NCI-H526 (cell line): Measurements from ENCODE around the gene RFX8.

Experiments
- DNase-seq, 2 experiments: peaks; one replicate each; lab custom pipeline; 2025; lab: John Stamatoyannopoulos, UW

RFX8 gene

GRCh38 chr2:101486258-101486701, 11.4 kb upstream of the RFX8 start:
- no peak for DNase-seq

- DNase-seq, result no peak
Measured at GRCh38 chr2:101485856-101486255, 10.9 kb upstream of the RFX8 start.

DNA sequence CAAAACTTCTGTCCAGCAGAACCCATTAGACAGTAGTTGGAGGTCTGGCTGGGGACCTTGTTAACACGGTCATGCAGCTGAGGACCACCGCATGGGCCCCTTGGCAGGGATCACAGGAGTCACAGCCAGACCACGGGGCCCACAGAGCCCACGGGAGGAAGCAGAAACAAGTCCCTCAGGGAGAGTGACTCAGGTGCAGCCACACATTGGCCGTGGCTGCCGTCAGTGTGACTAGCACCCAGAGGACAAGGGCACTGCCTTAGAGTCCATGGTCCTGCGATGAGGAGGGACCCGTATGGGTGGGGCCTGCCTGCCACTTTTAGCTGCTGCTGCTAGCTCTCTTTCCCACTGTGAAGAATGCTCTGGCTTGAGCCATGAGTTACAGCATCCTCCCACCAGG, 5.9 kb upstream of the RFX8 start:
- DNase-seq, result no peak

DNA sequence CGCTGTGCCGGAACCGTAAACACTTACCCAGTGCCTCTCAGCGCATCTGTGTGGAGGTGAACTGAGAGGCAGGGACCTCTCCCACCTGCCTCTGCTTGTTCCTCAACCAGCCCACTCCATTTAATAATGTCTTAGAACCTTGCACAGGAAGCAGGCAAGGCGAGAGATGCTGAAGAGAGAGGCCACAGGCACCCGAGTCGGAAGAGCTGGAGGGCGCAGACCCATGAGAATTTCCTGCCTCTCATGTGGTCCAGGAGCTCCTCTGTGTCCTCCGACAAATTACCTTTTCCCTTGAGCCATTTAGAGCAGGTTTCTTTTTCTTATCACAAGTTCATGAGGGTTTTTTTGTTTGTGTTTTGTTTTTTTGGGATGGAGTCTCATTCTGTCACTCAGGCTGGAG, 4.9 kb upstream of the RFX8 start:
- no peak for DNase-seq

DNA sequence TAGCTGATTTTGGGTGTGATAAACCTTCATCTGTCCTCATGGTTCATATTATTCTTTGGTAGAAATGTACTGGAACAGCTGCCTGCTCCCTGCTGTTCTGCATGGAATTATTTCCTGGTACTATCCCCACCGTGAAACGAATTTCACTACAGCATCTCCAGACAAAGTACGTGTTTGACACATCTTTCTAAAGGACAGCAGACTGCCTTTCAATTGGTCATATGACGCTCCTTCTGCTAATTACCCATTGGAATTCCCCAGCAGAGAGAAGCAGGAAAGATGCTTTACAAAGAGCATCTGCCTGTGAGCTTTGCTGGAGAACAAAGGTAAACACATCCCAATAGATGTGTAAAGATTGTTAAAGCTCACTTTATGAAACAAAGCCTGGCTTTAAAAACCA, 4.4 kb upstream of the RFX8 start:
- no peak for DNase-seq

- no peak for DNase-seq
Measured at GRCh38 chr2:101478181-101479001, 3.5 kb upstream of the RFX8 start.

- peak in 1 of 2 experiments; percentile 32 for DNase-seq
Measured at GRCh38 chr2:101477556-101477955, 2.6 kb upstream of the RFX8 start.

DNA sequence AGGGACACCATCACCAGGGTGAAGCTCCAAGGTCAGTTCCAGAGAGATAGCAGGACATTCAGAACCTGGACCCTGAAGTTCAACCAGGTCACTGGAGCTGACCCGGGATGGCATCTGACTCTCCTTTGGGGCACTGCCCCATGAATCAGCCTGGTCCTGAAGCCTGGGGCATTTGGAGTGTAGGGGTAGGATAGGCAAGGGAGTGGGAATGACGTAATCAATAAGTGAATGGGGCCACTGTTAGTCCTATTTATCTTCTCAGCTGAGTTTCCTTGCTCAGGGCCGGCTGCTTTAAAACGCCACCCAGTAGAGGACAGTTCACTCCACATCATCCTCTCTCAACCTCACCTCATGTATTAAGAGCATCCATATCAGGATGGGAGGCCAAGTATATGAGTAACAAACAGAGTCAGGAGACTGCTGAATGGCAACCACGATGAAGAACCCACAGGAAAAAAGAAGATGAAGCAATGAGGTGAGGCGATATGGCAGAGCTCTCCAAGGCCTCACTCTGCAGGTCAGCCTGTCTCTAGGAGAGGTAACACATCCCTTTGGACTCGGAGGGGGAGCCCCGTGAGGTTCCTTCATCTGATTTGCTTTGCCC, 1.8 kb upstream of the RFX8 start:
- no peak for DNase-seq

DNA sequence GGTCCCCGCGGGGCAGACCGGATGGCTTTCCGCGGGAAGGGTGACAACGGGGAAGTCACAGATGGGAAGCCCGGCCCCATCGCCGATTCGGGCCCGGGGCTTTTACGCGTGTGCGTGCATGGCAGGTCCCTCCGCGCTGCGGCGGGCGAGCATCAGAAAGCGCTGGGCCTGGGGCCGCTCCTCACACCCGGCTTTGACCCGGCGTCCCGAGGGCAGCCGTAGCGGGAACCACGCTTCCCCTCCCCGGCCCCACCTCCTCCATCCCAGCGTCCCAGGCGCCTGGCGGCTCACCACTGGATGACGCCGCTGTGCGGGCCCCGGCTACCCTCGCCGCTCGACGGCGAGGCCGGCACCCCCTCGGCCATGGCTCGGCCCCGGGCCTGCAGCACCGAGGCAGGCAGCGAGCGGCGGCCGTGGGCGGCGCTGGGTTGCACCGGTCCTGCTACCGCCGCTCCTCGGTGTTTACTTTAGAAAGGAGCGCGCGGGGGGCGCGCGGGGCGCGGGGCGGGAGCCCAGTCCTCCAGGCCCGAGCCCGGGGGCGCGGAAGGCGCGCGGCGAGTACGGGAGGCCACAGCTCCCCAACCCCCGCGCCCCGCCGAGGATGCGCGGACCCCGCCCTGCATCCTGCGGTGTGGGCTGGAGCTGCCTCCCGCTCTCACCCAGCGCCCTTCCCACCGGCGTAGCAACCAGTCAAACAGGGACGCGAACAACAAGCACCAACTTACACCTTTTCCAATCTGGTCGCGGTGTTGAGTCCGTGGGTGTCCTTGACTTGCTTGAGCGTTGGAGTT, 806 bp downstream of the RFX8 start:
- peak in 1 of 2 experiments; percentile 58 for DNase-seq

DNA sequence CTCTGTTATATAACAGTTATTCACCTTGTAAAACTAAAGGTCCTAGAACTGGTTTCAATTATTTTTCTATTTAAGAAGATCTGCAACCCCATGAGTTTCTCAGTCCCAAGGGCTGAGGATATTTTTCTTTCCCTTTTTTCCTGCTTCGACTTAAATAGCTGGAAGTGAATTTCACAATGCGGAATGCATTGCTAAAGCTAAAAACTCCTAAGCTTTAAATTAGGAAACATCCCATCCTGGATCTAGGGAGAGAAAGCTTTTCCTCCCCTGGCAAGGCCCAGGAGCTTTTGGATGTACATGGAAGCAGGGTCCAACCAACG, 1.4 kb downstream of the RFX8 start:
- no peak for DNase-seq

DNA sequence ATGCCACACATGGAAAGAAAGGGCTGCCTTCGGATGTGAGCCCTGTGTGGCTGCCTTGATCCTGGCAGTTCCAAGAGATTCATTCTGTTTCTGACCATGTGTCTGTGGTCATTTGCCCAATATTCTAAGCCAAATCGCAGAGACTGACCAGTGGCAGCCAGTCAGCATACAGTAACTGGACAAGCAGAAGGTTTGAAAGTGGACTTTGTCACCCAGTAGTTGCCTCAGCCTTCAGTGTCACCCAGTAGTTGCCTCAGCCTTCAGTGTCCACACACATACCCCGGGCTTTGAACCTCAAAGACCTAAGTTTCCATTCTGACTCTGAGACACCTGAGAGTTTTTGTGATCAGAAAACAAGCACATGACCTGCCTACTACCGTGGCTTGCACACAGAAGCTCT, 5.0 kb downstream of the RFX8 start:
- DNase-seq, result no peak

DNA sequence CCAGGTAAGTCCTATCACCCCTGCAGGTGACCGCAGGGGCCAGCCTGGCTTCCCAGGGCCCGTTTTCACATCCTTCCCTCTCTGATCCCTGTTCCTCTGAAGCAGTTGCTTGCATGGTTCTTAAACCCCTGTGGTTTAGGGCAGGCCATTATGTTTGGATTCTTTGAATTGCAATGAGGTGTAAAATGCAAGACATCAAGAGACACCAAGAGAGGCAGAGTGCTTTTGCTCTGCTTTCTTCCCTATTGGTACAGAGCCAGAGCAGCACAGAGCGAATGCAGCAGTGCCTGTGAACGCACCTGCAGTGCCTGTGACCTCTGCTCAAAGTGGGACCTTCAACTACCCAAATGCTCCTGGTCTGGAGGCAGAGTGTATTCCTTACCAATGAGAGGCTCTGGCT, 7.6 kb downstream of the RFX8 start:
- DNase-seq, result no peak

- DNase-seq, result no peak
Measured at GRCh38 chr2:101466426-101466825, 8.5 kb downstream of the RFX8 start.

DNA sequence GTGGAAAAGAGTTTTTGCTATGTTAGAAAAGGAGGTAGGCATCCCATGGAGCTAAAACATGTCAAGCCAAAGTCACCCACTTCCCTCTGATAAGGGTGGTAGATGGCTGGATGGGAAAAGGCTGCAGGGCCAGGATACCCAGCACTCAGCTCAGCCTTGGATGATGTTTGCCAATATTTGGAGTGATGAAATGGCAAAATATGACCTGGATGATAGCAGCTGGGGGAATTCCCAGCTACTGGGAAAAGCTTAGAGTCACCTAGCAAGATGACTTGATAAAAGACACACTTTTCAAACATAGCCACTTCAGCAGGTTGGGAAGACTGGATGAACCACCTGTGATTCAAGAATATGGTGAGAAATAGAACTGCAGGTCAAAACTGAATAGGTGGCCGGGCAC, 10.1 kb downstream of the RFX8 start:
- no peak for DNase-seq

DNA sequence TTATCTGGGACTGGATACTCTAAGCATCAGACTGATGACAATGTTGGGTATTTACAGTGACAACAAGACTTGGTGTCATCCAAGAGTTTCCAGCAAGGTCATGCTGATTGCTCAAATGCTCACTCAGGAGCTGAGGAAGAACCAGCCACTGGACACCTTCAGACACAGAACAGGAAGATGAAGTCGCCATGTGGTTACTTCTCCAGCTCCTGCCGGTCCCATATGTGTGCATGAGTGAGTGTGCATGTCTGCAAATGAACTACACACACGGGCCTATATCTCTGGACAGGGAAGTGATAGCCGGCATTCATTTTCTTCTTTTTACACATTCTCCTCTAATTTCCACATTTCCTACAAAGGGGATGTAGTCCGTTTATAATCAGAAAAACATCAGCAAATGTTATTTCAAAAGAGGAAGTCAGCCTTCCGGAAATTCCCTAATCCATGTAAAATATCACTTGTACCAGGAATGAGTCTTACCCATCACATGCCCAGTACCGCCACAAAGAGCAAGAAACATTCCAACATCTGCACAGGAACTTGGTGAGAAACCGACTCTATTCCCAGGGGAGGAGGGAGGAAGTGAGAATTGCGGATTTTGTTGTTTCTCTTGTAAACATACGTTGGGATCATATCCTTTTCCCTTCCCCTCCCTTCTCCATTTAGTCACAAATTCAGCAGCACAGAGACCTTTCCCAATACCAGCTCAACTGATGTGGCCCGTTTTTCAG, 10.8 kb downstream of the RFX8 start:
- no peak for DNase-seq

GRCh38 chr2:101463421-101463820, 11.5 kb downstream of the RFX8 start:
- no peak for DNase-seq

DNA sequence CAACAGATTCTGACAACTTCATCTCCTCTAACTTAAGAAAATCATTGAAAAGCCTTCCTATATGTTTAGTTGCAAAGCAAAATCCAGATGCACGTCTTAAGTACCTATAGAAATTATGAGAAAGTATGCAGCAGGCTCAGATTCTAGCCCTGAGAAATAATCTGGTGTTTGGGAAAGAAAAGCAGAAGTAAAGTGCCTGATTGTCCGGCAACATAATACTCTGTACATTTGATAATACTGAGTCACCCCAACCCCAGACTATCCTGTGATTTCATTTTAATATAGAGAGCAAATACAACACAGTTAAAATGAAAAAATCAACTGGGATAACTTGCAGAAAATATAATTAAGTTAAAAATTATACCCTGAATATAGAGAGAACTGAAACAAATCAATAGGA, 13.5 kb downstream of the RFX8 start:
- no peak for DNase-seq

GRCh38 chr2:101454408-101454807, 20.5 kb downstream of the RFX8 start:
- DNase-seq, result peak; percentile 37 to 42

GRCh38 chr2:101450965-101451364, 23.9 kb downstream of the RFX8 start:
- no peak for DNase-seq

GRCh38 chr2:101446869-101447268, 28.0 kb downstream of the RFX8 start:
- no peak for DNase-seq

- peak in 1 of 2 experiments; percentile 16 for DNase-seq
Measured at GRCh38 chr2:101442667-101443061, 32.2 kb downstream of the RFX8 start.

DNA sequence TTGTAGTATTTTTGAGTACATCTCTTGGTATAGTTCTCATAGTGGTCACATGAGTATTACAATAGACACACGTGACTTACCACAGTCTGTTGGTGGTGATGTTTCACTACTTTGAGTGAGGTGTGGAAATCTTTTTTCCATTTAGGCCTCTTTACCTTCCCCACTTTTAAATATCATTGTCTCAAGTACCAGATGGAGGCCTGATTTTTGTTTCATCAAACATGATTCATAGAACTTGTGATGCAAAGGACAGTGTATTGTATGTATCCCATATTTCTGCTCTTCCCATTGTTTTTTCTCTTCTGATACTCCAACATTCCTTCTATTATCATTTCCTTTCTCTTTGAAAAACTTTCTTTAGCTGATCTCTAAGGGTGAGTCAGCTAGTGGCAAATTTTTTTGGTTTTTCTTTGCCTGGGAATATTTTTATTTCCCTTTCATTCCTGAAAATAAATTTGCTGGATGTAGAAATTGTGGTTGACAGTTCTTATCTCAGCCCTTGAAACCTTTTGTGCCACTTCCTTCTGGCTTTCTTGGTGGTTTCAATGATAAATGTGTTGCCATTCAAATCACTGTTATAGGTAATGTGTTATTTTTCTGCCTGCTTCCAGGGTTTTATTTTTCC, 32.8 kb downstream of the RFX8 start:
- no peak for DNase-seq
